SKM-1 treated with dmso at 0.1 percent for 144 hours (cell line): ENCODE data around the gene AKR1C1.
"Not testable (repeated sequence)": the region's sequence is repeated elsewhere in the genome, so short reads cannot be mapped to it uniquely, and the experiment has no call there.

Experiments
- DNase-seq: peaks from one replicate; lab custom pipeline; 2025; ENCODE audit not compliant: unreplicated experiment; lab: John Stamatoyannopoulos, UW

The AKR1C1 gene

DNA sequence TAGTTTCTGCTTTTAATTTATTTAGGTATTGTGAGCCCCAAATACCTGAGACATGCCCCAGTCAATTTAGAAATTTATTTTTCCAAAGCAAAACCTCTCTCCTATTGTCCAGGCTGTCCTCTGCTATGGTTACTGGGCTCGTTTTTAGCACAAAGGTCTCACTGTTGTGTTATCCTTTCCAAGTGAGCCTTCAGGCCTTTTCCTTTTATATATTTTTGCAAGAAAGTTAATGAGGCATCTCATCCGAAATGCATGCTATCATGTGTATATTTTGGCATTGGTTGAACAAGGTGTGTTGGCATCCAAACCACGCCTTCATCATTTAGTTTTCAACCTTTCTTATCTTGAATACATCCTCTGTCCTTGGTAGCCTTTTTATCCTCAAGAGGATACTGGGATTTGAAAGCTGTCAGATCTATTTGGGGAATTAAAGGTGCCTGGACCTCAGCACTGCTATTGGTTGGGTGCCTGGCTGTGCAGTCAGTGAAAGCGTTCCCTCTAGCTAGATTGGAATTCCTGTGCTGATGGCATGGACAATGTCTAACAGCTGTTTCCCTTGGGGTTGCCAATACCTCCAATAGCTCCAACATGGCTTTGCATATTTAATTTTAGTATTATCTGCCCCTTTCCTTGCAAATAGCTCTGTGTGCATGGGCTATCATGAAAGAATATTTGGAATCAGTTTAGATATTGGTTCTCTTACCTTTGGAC, 51.1 kb downstream of the AKR1C1 start:
- DNase-seq: not testable (repeated sequence)

DNA sequence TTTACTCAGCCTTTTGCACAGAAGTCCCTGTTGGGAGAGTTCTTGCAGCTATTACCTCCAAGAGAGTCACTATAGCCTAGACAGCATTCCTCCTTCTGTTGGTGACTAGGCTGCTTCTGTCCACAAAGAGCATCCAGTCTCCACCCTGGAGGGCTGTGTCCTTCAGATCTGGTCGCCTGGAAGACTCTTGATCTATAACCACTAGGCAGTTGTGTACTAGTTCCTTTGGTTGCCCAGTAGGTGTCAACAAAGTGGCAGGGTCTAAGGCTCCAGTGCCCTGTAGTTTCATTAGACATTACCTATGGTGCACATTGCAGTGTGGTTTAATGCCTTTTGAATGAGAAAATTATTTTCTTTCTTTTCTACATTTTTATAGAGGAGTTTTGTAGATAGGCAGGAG, 51.7 kb downstream of the AKR1C1 start:
- DNase-seq: no peak

DNA sequence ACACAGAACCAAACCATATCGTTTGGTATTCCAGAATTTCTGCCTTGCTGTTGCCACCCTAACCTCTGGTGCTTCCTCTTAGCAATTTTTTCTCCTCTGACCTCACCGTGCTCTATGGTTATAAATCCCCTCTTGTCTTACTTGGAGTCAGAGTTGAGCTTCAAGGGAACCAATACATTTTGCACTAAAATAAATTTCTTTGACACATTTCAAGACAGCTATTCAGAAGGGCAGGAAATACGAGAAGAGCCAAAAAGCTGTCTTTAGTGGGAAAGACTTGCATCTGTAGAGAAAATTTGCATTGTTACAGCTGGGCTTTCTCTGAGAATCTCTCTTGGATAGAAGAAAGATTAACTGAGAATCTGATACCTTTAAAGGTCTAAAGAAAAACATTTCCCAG, 54.9 kb downstream of the AKR1C1 start:
- no peak for DNase-seq

DNA sequence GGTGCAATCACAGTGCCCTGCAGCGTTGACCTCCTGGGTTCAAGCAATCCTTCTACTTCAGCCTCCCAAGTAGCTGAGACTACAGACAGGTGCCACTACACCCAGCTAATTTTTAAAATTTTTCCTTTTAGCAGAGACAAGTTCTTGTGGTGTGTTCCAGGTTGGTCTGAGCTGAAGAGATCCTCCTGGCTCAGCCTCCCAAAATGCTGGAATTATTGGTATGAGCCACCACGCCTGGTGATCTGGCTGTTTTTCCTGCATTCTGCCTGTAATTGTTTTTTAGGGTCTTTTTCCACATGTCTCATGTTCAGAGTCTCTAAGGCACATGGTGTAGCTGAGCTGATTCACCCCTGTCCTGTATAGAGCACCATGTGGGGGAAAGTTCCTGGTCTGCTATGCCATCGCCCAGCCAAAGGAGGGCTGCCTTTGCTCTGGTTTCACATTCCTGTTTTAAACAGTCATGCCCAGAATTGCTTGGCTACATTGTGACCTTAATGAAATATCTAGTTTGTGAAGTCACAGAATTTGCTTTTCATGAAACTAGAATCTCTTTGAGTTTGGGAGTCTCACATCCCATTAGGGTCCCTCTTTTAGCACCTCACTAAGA, 55.6 kb downstream of the AKR1C1 start:
- not testable (repeated sequence) for DNase-seq

DNA sequence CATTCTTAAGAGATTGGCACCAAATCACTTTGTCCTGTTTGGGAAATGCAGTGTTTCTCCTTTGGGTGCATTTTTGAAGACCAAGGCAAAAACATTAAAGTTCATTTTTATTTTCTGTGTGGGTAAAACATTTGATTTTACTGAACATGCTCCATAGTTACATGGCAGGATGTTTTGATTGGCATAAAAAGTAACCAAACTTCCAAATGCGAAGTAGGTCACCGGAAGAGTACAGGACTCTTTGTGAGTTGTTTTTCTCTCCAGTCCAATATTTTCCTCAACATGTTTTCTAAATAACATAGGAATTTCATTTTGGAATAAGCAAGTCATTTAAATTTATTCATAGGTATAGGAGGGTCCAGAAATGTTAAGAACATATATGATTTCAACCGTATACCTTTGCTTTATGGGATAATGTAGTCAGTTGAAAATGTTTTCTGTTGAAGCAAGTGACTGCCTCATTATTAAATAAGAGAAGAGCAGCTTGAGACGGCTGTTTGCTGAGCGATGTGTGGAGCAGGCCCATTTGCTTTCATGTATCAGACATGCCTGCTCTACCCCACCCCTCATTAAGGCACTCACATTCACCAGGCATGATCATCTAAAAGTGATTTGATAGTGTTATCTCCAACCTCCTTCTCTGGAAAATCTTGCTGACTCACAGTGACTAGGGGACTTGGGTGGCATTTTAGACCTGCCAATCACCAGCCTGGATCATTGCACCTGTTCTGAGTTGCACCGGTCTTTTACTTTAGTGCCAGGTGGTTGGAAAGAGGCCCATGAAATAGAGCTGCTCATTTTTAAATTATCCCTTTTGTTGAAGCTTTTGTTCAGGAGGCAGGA, 56.8 kb downstream of the AKR1C1 start:
- DNase-seq: not testable (repeated sequence)

DNA sequence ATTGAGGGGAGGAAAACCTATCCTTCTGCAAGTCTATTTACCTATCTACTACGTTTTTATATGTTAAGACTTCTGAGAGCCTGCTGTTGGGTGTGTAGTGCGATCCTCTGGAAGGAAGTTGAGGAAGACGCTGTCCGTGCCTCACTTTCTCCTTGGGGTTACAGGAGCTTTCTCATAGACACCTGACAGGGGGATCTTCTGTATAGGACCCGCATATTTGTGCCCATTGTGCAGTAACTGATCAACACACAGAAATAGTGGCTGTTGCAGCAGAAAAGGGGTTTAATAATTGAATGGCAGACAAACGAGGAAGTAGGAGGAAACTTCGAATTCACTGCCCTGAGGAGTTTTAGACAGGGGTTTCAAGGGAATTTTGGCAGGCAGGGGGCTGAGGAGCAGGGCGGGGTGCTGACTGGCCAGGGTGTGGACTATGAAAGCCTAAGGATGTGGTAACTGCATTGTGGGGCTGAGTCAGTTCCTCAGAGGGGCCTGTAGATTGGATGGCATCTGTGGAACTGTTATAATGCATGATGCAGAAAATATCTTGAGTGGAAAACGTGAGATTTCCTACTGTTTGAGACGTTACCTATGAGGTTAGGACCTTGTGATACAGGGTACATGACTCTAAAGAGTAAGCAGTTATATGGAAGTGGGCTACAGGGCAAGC, 58.5 kb downstream of the AKR1C1 start:
- not testable (repeated sequence) for DNase-seq

DNA sequence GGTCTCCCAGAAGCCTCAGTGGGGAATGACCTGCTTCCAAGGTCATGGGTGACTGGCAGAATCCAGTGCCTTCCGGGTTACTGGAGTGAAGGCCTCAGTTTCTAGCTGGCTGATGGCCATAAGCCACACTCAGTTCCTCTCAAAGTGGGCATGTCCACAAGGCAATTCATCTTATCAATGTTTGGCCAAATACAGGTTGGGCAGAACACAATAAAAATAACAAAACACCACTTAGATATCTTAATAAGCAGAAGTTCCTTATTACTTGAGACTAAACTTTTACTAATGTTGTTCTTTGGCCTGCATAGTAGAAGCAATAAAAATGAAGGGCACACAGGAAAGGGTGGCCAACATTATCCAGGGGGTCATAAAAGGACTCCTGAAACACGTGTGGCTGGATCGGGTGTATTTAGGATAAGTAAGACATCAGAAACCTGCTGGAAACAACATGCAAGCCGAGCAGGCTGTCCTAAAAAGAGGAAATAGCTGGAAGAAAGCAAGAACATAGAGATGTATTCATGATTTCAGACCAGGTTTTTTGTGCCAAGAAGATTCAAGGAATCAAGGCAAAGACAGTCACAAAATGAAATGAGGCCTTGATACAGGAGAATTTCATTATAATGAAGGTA, 60.1 kb downstream of the AKR1C1 start:
- DNase-seq: no peak

DNA sequence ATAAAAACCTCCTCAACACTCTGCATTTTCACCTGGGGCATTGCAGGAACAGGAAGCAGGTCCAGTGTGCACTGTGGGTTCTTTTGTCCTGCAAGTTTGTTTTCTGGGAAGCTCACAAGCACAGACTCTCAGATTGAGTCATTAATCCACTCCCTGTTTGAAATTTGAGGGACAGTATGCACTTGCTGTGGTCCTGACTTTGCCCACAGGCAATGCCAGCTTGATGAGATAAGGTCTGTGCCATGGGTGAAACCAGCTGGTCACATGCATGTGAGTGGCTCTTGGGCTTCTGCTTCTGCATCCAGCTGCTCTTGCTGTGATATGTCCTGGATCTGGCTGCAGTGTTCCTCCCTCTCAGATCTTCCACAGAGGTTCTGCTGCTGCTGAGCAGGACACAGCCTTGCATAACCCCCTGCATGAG, 62.3 kb downstream of the AKR1C1 start:
- not testable (repeated sequence) for DNase-seq

DNA sequence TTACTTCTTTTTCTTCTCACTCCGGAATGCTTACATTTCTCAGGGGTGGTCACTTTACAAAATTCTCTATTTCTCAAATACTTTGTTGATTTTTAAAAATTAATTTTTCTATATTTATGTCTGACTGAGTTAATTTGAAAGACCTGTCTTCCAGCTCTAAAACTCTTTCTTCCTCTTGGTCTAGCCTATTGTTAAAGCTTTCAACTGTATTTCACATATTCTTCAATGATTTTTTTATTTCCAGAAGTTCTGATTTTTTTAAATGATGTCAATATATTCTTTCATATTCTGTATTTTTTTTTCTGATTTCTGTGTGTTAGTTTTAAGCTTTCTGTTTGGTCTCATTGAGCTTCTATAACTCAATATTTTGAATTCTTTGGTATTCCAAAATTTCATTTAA, 67.8 kb downstream of the AKR1C1 start:
- no peak for DNase-seq

DNA sequence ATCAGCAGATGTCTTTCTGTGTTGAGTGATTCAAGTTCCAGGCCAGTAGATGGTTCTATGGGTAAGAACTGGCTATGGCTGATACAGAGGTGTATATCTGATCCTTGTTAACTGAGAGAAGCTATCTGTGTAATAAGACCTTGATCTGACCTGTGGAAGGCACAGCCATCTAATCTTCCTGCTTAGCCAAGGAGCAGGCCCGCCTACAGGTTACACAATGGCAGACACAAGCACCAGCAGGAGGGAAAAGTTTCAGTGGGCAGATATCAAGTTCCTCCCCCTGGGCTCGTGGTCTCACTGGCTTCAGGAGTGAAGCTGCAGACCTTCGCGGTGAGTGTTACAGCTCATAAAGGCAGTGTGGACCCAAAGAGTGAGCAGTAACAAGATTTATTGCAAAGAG, 68.4 kb downstream of the AKR1C1 start:
- not testable (repeated sequence) for DNase-seq

DNA sequence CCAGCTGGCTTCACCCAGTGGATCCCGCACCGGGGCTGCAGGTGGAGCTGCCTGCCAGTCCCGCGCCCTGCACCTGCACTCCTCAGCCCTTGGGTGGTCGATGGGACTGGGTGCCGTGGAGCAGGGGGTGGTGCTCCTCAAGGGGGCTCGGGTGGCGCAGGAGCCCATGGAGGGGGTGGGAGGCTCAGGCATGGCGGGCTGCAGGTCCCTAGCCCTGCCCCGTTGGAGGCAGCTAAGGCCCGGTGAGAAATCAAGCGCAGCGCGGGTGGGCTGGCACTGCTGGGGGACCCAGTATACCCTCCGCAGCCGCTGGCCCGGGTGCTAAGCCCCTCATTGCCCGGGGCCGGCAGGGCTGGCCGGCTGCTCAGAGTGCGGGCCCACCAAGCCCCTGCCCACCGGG, 69.2 kb downstream of the AKR1C1 start:
- not testable (repeated sequence) for DNase-seq
